Measurements from ENCODE around the gene MIOX. TPM values are rescaled to one million over a fixed set of nuclear protein-coding genes. Genes with fewer than 3 reads are reported as not detected.
A peak's percentile ranks its signal among the peaks of the same experiment; 100 is the strongest.

Gene MIOX
- total and polyA plus RNA-seq, 2 of the 13 experiments (the other 11 are each of a cell fraction or from before 2014, with no cell fraction given): 1.5 to 2.9 TPM

DNA sequence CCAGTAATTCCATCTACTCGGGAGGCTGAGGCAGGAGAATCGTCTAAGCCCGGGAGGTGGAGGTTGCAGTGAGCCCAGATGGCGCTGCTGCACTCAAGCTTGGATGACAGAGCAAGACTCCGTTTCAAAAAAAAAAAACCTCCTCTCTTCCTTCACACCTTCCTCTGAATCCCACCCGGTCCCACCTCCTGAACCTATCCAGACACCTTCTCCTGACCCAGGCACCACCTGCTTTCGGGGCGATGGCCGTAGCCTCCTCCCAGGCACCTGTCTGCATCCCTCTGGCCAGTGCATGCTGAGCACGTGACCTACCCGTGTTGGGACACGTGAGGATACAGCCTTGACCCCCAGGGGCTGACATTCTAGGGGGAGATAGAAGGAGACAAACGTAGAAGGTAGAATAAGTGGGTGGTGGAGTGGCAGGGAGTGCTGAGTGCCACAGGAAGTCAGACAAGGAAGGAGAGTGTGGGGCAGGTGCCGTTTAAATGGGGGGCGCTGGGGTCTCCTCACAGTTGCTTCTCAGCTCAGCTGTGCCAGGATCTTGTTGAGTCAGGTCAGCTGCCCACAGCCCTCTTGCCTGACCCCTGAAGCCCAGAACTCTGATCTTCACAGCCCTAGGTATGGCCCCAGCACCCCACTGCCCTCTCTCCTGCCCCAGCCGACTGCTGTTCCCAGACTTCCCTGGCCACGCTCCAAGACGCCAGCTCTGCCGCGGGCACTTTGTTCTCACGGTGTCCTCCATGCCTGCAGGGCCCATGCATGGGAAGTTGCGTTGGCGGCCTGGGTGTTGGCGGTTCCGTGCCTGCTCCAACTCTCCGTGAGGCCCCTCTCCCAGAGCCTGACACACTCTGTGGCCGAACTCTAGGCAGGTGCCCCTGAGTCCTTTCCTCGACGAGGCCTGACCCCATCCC lies 1.2 kb upstream of the MIOX start (continued):
- TF ChIP-seq NCOA1 (CRISPR knock-in tag; IDR thresholded peaks at IDR 0.05) (no peak), ZBTB38 (CRISPR knock-in tag; IDR thresholded peaks at IDR 0.05) (0 out of 2 replicates have a peak, but pooled peaks have one; percentile 6), ZNF720 (CRISPR knock-in tag; IDR thresholded peaks at IDR 0.05) (no peak), BRCA1 (CRISPR knock-in tag; IDR thresholded peaks at IDR 0.05) (no peak), CBFB (CRISPR knock-in tag; IDR thresholded peaks at IDR 0.05) (no peak), POLR2G (IDR thresholded peaks at IDR 0.05; ENCODE audit: low read depth, low read length) (peak; percentile 68), SP2 (CRISPR knock-in tag; IDR thresholded peaks at IDR 0.05) (peak; percentile 22; the same call in 1 of the 2 replicates), SPEN (CRISPR knock-in tag; IDR thresholded peaks at IDR 0.05; ENCODE audit: low read depth) (peak; percentile 85; the same call in 1 of the 2 replicates), ZFX (CRISPR knock-in tag; IDR thresholded peaks at IDR 0.05; ENCODE audit: low read depth) (no peak), ZBTB7A (CRISPR knock-in tag; IDR thresholded peaks at IDR 0.05) (peak; percentile 83; the same call in 1 of the 2 replicates), CEBPG (CRISPR knock-in tag; IDR thresholded peaks at IDR 0.05) (no peak), ZNF430 (CRISPR knock-in tag; IDR thresholded peaks at IDR 0.05) (peak; percentile 60; the same call in 1 of the 2 replicates), ETS1 (CRISPR knock-in tag; IDR thresholded peaks at IDR 0.05) (no peak), ZNF496 (CRISPR knock-in tag; IDR thresholded peaks at IDR 0.05; ENCODE audit: insufficient replicate concordance) (no peak), ATRX (CRISPR knock-in tag; IDR thresholded peaks at IDR 0.05; ENCODE audit: borderline replicate concordance) (no peak), ZNF205 (CRISPR knock-in tag; IDR thresholded peaks at IDR 0.05) (no peak), EED (CRISPR knock-in tag; IDR thresholded peaks at IDR 0.05) (no peak), MAFG (CRISPR knock-in tag; IDR thresholded peaks at IDR 0.05) (no peak), ZNF768 (CRISPR knock-in tag; IDR thresholded peaks at IDR 0.05) (no peak), ZBTB39 (CRISPR knock-in tag; IDR thresholded peaks at IDR 0.05) (no peak)
- TF ChIP-seq, protein P1, sequence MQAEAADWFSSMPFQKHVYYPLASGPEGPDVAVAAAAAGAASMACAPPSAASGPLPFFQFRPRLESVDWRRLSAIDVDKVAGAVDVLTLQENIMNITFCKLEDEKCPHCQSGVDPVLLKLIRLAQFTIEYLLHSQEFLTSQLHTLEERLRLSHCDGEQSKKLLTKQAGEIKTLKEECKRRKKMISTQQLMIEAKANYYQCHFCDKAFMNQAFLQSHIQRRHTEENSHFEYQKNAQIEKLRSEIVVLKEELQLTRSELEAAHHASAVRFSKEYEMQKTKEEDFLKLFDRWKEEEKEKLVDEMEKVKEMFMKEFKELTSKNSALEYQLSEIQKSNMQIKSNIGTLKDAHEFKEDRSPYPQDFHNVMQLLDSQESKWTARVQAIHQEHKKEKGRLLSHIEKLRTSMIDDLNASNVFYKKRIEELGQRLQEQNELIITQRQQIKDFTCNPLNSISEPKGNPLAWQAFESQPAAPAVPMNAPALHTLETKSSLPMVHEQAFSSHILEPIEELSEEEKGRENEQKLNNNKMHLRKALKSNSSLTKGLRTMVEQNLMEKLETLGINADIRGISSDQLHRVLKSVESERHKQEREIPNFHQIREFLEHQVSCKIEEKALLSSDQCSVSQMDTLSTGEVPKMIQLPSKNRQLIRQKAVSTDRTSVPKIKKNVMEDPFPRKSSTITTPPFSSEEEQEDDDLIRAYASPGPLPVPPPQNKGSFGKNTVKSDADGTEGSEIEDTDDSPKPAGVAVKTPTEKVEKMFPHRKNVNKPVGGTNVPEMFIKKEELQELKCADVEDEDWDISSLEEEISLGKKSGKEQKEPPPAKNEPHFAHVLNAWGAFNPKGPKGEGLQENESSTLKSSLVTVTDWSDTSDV (CRISPR knock-in tag; IDR thresholded peaks at IDR 0.05): no peak
- TF ChIP-seq, protein P2, sequence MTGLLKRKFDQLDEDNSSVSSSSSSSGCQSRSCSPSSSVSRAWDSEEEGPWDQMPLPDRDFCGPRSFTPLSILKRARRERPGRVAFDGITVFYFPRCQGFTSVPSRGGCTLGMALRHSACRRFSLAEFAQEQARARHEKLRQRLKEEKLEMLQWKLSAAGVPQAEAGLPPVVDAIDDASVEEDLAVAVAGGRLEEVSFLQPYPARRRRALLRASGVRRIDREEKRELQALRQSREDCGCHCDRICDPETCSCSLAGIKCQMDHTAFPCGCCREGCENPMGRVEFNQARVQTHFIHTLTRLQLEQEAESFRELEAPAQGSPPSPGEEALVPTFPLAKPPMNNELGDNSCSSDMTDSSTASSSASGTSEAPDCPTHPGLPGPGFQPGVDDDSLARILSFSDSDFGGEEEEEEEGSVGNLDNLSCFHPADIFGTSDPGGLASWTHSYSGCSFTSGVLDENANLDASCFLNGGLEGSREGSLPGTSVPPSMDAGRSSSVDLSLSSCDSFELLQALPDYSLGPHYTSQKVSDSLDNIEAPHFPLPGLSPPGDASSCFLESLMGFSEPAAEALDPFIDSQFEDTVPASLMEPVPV (CRISPR knock-in tag; IDR thresholded peaks at IDR 0.05): peak; percentile 79; the same call in 1 of the 2 replicates
